Thoracic aorta (tissue), 2 donors: ENCODE measurements around the gene MRPL23. TPM values are rescaled to one million over a fixed set of nuclear protein-coding genes. Genes with fewer than 3 reads are reported as not detected.

Experiments used
- ATAC-seq: fragments of 150-250 bp; one replicate; pipeline ENCODE4 v1.8.0; 2017; ENCODE audit warnings: low read depth; ENCODE audit not compliant: insufficient number of reproducible peaks, low FRiP score
- DNase-seq: peaks from one replicate; pipeline ENCODE4 v3.0.0-alpha.2; 2020; ENCODE audit warnings: low spot score
- H3K27ac ChIP-seq, 2 donors: fragments of 200-600 bp; sonication (generic); 1 replicate in 1 of 2; 2 replicates in 1 of 2; pipeline ENCODE4 v1.5.1; 2016; ENCODE audit warnings: mild to moderate bottlenecking in 2 of 2, moderate library complexity in 2 of 2
- H3K27me3 ChIP-seq: fragments of 200-600 bp; sonication (generic); replicated peaks from 2 replicates; pipeline ENCODE4 v1.6.0; 2016; ENCODE audit warnings: mild to moderate bottlenecking; ENCODE audit not compliant: insufficient read depth
- H3K36me3 ChIP-seq: fragments of 200-600 bp; sonication (generic); one replicate; pipeline ENCODE4 v1.5.1; 2016
- H3K4me1 ChIP-seq, 2 donors: fragments of 200-600 bp; sonication (generic); 1 replicate in 1 of 2; 2 replicates in 1 of 2; pipeline versions ENCODE4 v1.5.1 to v1.6.0; 2016; ENCODE audit warnings: low read depth in 2 of 2, mild to moderate bottlenecking in 1 of 2; ENCODE audit not compliant: control insufficient read depth in 1 of 2
- H3K4me3 ChIP-seq: fragments of 200-600 bp; sonication (generic); 2 replicates; pipeline ENCODE4 v1.5.1; 2016; ENCODE audit warnings: mild to moderate bottlenecking
- H3K9me3 ChIP-seq: fragments of 200-600 bp; sonication (generic); 2 replicates; pipeline ENCODE4 v1.5.1; 2016
- CTCF ChIP-seq: fragments of 200-600 bp; sonication (generic); IDR thresholded peaks from one replicate; pipeline ENCODE4 v1.5.1; 2019; ENCODE audit warnings: antibody characterized with exemption
- total RNA-seq, 2 donors: library from RNA; depleted of rRNA; stranded (reverse); fragments of >200 nt; gene quantifications; one replicate each; pipeline versions ENCODE4 v1.1.0 to v1.2.3, GENCODE V29; 2016

Gene MRPL23
- total RNA-seq, 2 donors from 2014 or later: 59.8 to 136 TPM

- Histone ChIP-seq H3K36me3 (no peaks in the 10 kb centered on the region), H3K4me3 (no peak overlapping the region), H3K9me3 (no peaks in the 10 kb centered on the region), H3K27me3 (no peaks in the 10 kb centered on the region), H3K4me1 (no peaks in the 10 kb centered on the region), H3K27ac (no peak overlapping the region)
- no peak for TF ChIP-seq CTCF
- ATAC-seq (no peak), DNase-seq (no peak)
Measured at GRCh38 chr11:2004466-2004865, 57.3 kb downstream of the MRPL23 start.

Other genes with a start within 250 kb of the MRPL23 start
- 10 to 100 TPM; 27.2 to 28.6 TPM for gene IFITM10, start 196.7 kb upstream of the MRPL23 start, total RNA-seq
- gene CTSD, start 183.4 kb upstream of the MRPL23 start, total RNA-seq: 1,000 to 10,000 TPM in 1 of 2 donors, 100 to 1,000 TPM in 1; 427 to 1,049 TPM
- 1 to 10 TPM; 3.4 to 3.6 TPM for gene SYT8, start 112.3 kb upstream of the MRPL23 start, total RNA-seq
- gene TNNI2, start 108.4 kb upstream of the MRPL23 start, total RNA-seq: not detected
- gene LSP1, start 94.2 kb upstream of the MRPL23 start, total RNA-seq: 10 to 100 TPM; 23.6 to 40.5 TPM
- under 1 TPM in 1 of 2 donors, not detected in 1; 0.41 TPM for gene PRR33, start 55.4 kb upstream of the MRPL23 start, total RNA-seq
- 1 to 10 TPM; 8.3 to 9.7 TPM for gene TNNT3, start 27.6 kb upstream of the MRPL23 start, total RNA-seq
- gene H19, start 50.5 kb downstream of the MRPL23 start, total RNA-seq: 10 to 100 TPM; 85.4 to 85.8 TPM
- 10 to 100 TPM; 31.7 to 39.4 TPM for gene IGF2, start 192.1 kb downstream of the MRPL23 start, total RNA-seq
- gene INS, start 213.9 kb downstream of the MRPL23 start, total RNA-seq: not detected
- gene TH, start 224.5 kb downstream of the MRPL23 start, total RNA-seq: not detected